ENCODE data around the gene CDH4. TPM values are rescaled to one million over a fixed set of nuclear protein-coding genes. Genes with fewer than 3 reads are reported as not detected.

Gene CDH4
- total RNA-seq, 2 donors from 2014 or later, result 0.05 to 2.2 TPM

DNA sequence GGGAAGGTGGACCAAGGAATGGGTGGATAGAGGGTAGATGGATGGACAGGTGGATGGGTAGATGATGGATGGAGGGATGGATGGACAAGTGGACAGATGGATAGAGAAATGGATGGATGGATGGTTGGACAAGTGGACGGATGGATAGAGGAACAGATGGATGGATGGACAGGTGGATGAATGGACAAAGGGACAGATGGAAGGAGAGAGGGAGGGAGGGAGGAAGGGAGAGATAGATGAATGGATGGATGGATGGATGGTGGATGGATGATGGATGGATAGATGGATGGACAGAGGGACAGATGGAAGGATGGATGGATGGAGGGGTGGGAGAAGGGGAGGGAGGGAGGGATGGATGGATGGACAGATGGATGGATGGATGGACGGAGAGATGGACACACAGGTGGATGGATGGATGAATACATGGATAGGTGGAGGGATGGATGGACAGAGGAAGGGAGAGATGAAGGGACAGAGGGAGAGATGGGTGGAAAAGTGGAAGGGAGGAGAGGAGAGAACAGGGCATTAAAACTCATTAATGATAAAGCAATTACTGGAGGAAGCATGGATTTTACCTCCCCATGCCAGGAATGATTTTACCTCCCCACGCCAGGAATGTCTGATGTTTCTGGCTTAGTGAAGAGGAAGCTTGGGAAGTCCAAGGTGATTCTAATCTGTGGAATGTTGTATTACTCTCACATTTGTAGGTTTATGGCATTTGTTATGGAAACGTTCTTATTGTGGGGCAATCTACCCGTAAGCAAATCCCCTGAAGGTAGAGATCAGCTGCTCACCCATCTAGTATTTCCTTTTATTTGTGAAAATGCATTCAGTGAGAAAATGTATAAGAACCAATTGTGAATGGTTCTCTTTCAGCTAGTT is 430.3 kb downstream of the CDH4 start:
- H3K36me3 ChIP-seq, result no peaks in the 10 kb centered on the region
- 46% methylated on average over 5 of the region's 5 CpGs for WGBS
- H3K27me3 ChIP-seq (replicated peaks; ENCODE audit: insufficient read depth), result no peaks in the 10 kb centered on the region
- no peak for DNase-seq (ENCODE audit: low spot score)
- H3K9me3 ChIP-seq, result no peaks in the 10 kb centered on the region
- intact Hi-C loops (cut with DNase I), result no loop called here
- no peak for TF ChIP-seq POLR2AphosphoS5 (IDR thresholded peaks at IDR 0.05)
- TF ChIP-seq, protein P1, sequence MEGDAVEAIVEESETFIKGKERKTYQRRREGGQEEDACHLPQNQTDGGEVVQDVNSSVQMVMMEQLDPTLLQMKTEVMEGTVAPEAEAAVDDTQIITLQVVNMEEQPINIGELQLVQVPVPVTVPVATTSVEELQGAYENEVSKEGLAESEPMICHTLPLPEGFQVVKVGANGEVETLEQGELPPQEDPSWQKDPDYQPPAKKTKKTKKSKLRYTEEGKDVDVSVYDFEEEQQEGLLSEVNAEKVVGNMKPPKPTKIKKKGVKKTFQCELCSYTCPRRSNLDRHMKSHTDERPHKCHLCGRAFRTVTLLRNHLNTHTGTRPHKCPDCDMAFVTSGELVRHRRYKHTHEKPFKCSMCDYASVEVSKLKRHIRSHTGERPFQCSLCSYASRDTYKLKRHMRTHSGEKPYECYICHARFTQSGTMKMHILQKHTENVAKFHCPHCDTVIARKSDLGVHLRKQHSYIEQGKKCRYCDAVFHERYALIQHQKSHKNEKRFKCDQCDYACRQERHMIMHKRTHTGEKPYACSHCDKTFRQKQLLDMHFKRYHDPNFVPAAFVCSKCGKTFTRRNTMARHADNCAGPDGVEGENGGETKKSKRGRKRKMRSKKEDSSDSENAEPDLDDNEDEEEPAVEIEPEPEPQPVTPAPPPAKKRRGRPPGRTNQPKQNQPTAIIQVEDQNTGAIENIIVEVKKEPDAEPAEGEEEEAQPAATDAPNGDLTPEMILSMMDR (IDR thresholded peaks at IDR 0.05), result no peak
- TF ChIP-seq POLR2A (IDR thresholded peaks at IDR 0.05), result no peak
- no peak overlapping the region for H3K4me3 ChIP-seq
- H3K27ac ChIP-seq, result no peak overlapping the region
- H3K4me1 ChIP-seq (replicated peaks), result no peaks in the 10 kb centered on the region

DNA sequence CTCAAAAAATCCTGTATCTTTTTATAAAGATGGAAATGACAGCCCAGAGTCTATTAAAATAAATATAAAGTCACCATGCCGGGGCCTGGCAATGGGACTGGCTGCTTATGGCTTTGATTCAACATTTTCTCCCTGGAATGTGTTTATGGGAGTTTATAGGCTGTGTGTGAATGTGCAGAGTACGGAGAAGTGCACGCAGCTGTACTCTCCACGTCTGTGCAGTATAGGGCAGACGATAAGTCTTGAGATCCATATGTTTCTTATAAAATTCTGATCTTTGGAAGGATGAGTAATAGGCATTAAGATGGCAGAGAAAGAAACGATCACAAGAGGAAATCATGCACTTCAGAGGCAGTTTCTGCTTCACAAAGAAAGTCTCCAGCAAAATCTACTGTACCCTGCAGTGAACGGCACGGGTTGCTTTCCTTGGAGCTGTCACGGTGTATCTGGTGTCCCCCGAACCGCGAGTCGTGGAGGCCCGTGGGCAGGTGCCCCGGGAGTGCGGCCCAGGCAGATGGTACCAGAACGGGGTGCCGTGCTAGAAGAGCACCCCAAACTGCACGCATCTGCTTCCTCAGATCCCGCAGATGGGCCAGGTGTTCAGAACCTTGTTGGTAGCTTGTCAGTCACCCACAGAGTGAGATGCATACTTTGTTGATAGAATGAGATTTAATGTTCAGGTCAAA is 431.1 kb downstream of the CDH4 start:
- Histone ChIP-seq H3K4me3 (no peak overlapping the region), H3K9me3 (no peaks in the 10 kb centered on the region), H3K4me1 (replicated peaks) (no peaks in the 10 kb centered on the region), H3K27me3 (replicated peaks; ENCODE audit: insufficient read depth) (no peaks in the 10 kb centered on the region), H3K27ac (no peak overlapping the region), H3K36me3 (no peaks in the 10 kb centered on the region)
- peak; percentile 39 for DNase-seq (ENCODE audit: low spot score)
- TF ChIP-seq POLR2AphosphoS5 (IDR thresholded peaks at IDR 0.05), result peak; percentile 42
- no peak for TF ChIP-seq POLR2A (IDR thresholded peaks at IDR 0.05)
- intact Hi-C loops (cut with DNase I), result no loop called here
- 27% methylated on average over 20 of the region's 20 CpGs for WGBS

DNA sequence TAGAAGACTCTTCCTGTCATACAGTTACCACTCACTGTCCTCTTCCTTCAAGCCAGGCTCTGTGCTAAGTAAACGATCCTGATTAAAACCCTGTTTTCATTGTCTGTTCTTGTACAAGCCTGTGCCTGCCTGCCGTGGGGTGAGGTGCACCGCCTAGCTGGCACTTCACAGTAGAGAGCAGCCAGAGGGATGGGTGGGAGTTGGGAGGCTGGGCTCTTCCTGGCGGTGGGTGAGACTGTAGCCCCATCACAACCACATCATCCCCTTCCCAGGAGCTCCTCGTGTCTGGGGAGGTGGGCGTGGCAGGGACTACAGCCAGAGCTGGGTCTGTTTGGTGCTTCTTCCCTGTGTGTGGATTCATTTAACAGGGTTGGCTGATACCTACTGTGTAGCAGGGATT is 431.7 kb downstream of the CDH4 start:
- no peaks in the 10 kb centered on the region for H3K36me3 ChIP-seq
- H3K4me1 ChIP-seq (replicated peaks), result no peaks in the 10 kb centered on the region
- no peaks in the 10 kb centered on the region for H3K27me3 ChIP-seq (replicated peaks; ENCODE audit: insufficient read depth)
- intact Hi-C loops (cut with DNase I), result no loop called here
- no peak overlapping the region for H3K27ac ChIP-seq
- WGBS, result 11% methylated on average over 6 of the region's 6 CpGs
- DNase-seq (ENCODE audit: low spot score), result peak; percentile 61
- H3K9me3 ChIP-seq, result no peaks in the 10 kb centered on the region
- TF ChIP-seq, protein P1 (IDR thresholded peaks at IDR 0.05), result no peak
- peak; percentile 39 for TF ChIP-seq POLR2AphosphoS5 (IDR thresholded peaks at IDR 0.05)
- H3K4me3 ChIP-seq, result no peak overlapping the region

DNA sequence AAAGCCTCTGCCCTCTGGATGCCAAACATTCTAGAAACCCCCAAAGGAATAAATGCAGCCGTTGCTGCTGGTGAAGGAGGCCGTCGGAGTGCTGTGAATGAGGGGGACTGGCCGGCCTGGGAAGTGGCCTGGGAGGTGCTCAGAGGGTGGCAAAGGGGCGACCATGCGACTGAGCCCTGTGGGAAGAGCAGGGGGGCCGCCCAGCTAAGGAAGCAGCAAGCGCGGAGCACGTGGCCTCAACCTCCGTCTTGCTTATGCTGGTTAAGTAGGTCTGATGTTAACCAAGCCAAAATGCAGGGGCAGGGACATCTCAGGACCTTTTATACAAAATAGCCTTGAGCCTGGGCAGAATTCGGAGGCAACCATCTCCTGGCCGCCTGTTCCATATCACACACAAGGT is 432.1 kb downstream of the CDH4 start:
- Histone ChIP-seq H3K27ac (no peak overlapping the region), H3K9me3 (no peaks in the 10 kb centered on the region), H3K4me1 (replicated peaks) (no peaks in the 10 kb centered on the region), H3K36me3 (no peaks in the 10 kb centered on the region), H3K27me3 (replicated peaks; ENCODE audit: insufficient read depth) (no peaks in the 10 kb centered on the region), H3K4me3 (no peak overlapping the region)
- 36% methylated on average over 13 of the region's 13 CpGs for WGBS
- no peak for TF ChIP-seq POLR2A (IDR thresholded peaks at IDR 0.05)
- TF ChIP-seq POLR2AphosphoS5 (IDR thresholded peaks at IDR 0.05), result no peak
- TF ChIP-seq, protein P1 (IDR thresholded peaks at IDR 0.05), result no peak
- intact Hi-C loops (cut with DNase I), result no loop called here
- peak; percentile 9 for DNase-seq (ENCODE audit: low spot score)

DNA sequence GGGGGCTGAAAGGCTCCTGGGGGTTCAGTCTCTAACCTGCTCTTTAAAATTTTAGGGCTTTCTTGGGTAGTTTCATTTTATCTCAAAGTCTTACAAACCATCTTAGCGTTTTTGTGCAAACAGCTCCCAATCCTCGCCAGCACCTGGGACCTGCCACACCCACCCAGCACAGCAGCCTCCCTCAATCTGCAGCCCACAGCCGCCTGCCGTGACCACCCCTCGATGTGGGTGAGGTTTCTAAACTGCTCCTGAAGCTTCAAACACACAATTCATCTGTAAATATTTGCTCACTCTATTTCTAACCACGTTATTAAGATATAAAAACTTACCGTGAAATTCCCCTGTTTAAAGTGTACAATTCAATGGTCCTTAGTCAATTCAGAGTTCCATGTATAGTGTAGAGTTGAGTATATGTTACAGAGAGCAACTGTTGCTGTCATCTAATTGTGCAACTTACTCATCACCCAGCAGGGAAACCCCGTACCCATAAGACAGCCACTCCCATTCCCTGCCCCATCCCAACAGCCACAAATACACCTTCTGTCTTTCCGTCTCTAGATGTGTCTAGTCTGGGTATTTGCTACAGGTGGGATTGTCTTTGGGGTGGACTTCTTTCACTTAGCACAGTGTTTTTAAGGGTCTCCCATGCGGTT is 432.6 kb downstream of the CDH4 start:
- Histone ChIP-seq H3K36me3 (no peaks in the 10 kb centered on the region), H3K9me3 (no peaks in the 10 kb centered on the region), H3K4me3 (no peak overlapping the region), H3K4me1 (replicated peaks) (no peaks in the 10 kb centered on the region), H3K27ac (no peak overlapping the region), H3K27me3 (replicated peaks; ENCODE audit: insufficient read depth) (no peaks in the 10 kb centered on the region)
- TF ChIP-seq POLR2AphosphoS5 (IDR thresholded peaks at IDR 0.05), result no peak
- TF ChIP-seq, protein P1 (IDR thresholded peaks at IDR 0.05), result no peak
- no peak for TF ChIP-seq POLR2A (IDR thresholded peaks at IDR 0.05)
- intact Hi-C loops (cut with DNase I), result no loop called here
- no peak for DNase-seq (ENCODE audit: low spot score)
- 41% methylated on average over 10 of the region's 10 CpGs for WGBS

Measured in prostate gland (tissue), 2 donors.